ENCODE data around the gene FLNC. TPM values are rescaled to one million over a fixed set of nuclear protein-coding genes. Genes with fewer than 3 reads are reported as not detected.
A peak's percentile ranks its signal among the peaks of the same experiment; 100 is the strongest.

FLNC gene
- total and polyA plus RNA-seq, 9 of the 15 experiments (the other 6 are each of a cell fraction or from before 2014, with no cell fraction given) = 0.90 to 155 (median 28.8) TPM

DNA sequence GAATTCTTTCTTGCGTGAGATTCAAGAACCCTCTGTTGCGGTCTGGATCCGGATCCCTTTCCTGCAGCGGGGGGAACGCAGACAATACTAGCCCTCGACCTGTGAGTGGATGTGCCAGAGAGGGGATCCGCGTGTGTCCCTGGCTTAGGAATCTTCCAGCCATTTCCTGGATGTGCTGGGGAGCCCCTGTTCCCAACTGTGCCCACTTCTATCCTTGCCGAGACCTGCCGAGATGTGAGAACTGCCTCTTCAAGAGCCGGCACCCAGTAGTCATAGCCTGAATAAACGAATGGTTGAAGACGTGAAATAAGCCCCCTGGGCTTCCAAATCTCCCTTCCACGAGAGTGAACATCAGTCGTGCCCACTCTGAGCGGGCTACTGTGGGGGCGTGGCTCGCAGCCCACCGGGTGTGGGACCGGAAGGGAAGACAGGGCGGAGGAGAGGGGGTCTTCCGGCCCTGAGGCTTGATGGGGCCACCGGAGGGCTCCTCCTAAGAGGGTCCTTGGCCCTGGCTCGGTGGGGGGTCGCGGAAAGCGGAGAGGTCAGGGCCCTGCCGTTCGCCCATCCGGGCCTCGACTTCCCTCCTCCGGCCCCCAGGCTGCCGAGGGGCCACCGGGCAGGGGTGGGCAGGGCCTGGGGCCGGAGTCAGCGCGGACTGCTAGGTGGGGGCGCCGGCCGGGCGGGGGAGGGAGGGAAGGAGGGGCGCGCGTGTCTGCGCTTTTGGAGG lies 39.7 kb upstream of the FLNC start:
- no peaks in the 10 kb centered on the region for H3K9me3 ChIP-seq (replicated peaks; ENCODE audit: control insufficient read depth, insufficient read depth, low read depth, low read length)
- H3K27me3 ChIP-seq (ENCODE audit: control insufficient read depth in 2 of 2, insufficient read depth in 2 of 2, low read length in 2 of 2) = no peaks in the 10 kb centered on the region
- ATAC-seq (peak; percentile 51), FAIRE-seq (no peak), DNase-seq (ENCODE audit: extremely low read depth in 1 of 4, low spot score in 3 of 4) (no peak)
- no peaks in the 10 kb centered on the region for H4K20me1 ChIP-seq (replicated peaks; ENCODE audit: control insufficient read depth, insufficient read depth, low read length)
- H3K4me2 ChIP-seq (ENCODE audit: insufficient read depth, low read length) = peak overlapping the region; percentile 87
- in situ Hi-C loops (cut with MboI) (no loop called here), intact Hi-C loops (cut with micrococcal nuclease) (loop anchor here (5.0 kb wide), 1 partner anchor 92 kb away; no protein-coding TSS in a partner anchor)
- 43% methylated on average over 40 of the region's 45 CpGs for WGBS (ENCODE audit: insufficient coverage, low coverage, missing lambda C conversion rate)
- peak overlapping the region; percentile 78 to 97 for H3K9ac ChIP-seq (ENCODE audit: insufficient read depth in 1 of 2, low read depth in 2 of 2, low read length in 2 of 2)
- H3K9me1 ChIP-seq (ENCODE audit: control insufficient read depth, insufficient read depth, low read length) = no peaks in the 10 kb centered on the region
- TSS peak; percentile 48 for BruUV-seq (replicated peaks)
- peaks cover 15% of the 10 kb centered on the region; the same call in 1 of the 3 replicates for H3K36me3 ChIP-seq (ENCODE audit: control insufficient read depth, insufficient read depth, low read length)
- peak overlapping the region; percentile 69 for H3K4me3 ChIP-seq
- CTCF ChIA-PET (ENCODE audit: low intra/inter-chr PET ratio) = no interaction called here
- H3K79me2 ChIP-seq (ENCODE audit: control insufficient read depth, insufficient read depth, low read length) = peaks cover 9% of the 10 kb centered on the region; the same call in 2 of the 3 replicates
- POLR2A ChIA-PET = interaction anchor here (0.6 to 1.2 kb wide), 7 partner anchors 12 to 51 kb away, joined by 3 to 6 read pairs (median 4); no protein-coding TSS in a partner anchor
- H3K4me1 ChIP-seq (replicated peaks in 1 of 2; ENCODE audit: control insufficient read depth in 2 of 2, insufficient read depth in 2 of 2, low read length in 2 of 2) = peaks cover 21 to 46% of the 10 kb centered on the region in 2 experiments
- H2AFZ ChIP-seq (ENCODE audit: low read depth, low read length) = peak overlapping the region; percentile 95
- H3K27ac ChIP-seq (ENCODE audit: extremely low read depth, low read depth, low read length) = peak overlapping the region; percentile 65
- TF ChIP-seq, protein P1, sequence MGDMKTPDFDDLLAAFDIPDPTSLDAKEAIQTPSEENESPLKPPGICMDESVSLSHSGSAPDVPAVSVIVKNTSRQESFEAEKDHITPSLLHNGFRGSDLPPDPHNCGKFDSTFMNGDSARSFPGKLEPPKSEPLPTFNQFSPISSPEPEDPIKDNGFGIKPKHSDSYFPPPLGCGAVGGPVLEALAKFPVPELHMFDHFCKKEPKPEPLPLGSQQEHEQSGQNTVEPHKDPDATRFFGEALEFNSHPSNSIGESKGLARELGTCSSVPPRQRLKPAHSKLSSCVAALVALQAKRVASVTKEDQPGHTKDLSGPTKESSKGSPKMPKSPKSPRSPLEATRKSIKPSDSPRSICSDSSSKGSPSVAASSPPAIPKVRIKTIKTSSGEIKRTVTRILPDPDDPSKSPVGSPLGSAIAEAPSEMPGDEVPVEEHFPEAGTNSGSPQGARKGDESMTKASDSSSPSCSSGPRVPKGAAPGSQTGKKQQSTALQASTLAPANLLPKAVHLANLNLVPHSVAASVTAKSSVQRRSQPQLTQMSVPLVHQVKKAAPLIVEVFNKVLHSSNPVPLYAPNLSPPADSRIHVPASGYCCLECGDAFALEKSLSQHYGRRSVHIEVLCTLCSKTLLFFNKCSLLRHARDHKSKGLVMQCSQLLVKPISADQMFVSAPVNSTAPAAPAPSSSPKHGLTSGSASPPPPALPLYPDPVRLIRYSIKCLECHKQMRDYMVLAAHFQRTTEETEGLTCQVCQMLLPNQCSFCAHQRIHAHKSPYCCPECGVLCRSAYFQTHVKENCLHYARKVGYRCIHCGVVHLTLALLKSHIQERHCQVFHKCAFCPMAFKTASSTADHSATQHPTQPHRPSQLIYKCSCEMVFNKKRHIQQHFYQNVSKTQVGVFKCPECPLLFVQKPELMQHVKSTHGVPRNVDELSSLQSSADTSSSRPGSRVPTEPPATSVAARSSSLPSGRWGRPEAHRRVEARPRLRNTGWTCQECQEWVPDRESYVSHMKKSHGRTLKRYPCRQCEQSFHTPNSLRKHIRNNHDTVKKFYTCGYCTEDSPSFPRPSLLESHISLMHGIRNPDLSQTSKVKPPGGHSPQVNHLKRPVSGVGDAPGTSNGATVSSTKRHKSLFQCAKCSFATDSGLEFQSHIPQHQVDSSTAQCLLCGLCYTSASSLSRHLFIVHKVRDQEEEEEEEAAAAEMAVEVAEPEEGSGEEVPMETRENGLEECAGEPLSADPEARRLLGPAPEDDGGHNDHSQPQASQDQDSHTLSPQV (IDR thresholded peaks at IDR 0.05) = no peak
- TF ChIP-seq DDX20 (tag; IDR thresholded peaks at IDR 0.05; ENCODE audit: low read depth) (no peak), ARHGAP35 (IDR thresholded peaks at IDR 0.05; ENCODE audit: partially characterized antibody) (no peak), IRF2 (CRISPR knock-in tag; IDR thresholded peaks at IDR 0.05) (no peak), ZNF76 (CRISPR knock-in tag; IDR thresholded peaks at IDR 0.05; ENCODE audit: borderline replicate concordance) (no peak), ZNF121 (CRISPR knock-in tag; conservative IDR thresholded peaks at IDR 0.05) (no peak), ZNF165 (CRISPR knock-in tag; IDR thresholded peaks at IDR 0.05; ENCODE audit: borderline replicate concordance) (peak; percentile 39; the same call in 1 of the 2 replicates), ZBTB7A (IDR thresholded peaks at IDR 0.05; ENCODE audit: borderline replicate concordance, control insufficient read depth, low read depth, low read length) (no peak; the same call in 1 of the 2 replicates), KDM5B (IDR thresholded peaks at IDR 0.05; ENCODE audit: insufficient replicate concordance, low read depth, low read length) (peak; percentile 1), CHD1 (IDR thresholded peaks at IDR 0.05; ENCODE audit: low read length) (peak; percentile 7)
- TF ChIP-seq, protein P2, sequence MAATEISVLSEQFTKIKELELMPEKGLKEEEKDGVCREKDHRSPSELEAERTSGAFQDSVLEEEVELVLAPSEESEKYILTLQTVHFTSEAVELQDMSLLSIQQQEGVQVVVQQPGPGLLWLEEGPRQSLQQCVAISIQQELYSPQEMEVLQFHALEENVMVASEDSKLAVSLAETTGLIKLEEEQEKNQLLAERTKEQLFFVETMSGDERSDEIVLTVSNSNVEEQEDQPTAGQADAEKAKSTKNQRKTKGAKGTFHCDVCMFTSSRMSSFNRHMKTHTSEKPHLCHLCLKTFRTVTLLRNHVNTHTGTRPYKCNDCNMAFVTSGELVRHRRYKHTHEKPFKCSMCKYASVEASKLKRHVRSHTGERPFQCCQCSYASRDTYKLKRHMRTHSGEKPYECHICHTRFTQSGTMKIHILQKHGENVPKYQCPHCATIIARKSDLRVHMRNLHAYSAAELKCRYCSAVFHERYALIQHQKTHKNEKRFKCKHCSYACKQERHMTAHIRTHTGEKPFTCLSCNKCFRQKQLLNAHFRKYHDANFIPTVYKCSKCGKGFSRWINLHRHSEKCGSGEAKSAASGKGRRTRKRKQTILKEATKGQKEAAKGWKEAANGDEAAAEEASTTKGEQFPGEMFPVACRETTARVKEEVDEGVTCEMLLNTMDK (IDR thresholded peaks at IDR 0.05; ENCODE audit: borderline replicate concordance, insufficient read depth, low read depth, low read length, poor library complexity, severe bottlenecking) = no peak
